ENCODE data around the gene GPHN. TPM values are rescaled to one million over a fixed set of nuclear protein-coding genes. Genes with fewer than 3 reads are reported as not detected.

The GPHN gene
- total and polyA plus RNA-seq, 2 of the 8 experiments (the other 6 are each of a cell fraction or from before 2014, with no cell fraction given): 6.0 to 16.0 TPM

- FAIRE-seq (no peak), DNase-seq (ENCODE audit: low read depth in 1 of 2, low spot score in 2 of 2) (no peak)
- no peak overlapping the region for H2AK5ac ChIP-seq (ENCODE audit: low read depth, low read length)
- no peaks in the 10 kb centered on the region for H3K79me1 ChIP-seq (ENCODE audit: low read depth, low read length)
- no peak overlapping the region for H4K5ac ChIP-seq (ENCODE audit: insufficient read length, low read depth, low read length)
- H3K27ac ChIP-seq (ENCODE audit: low read depth, low read length): no peak overlapping the region
- H3K36me3 ChIP-seq (ENCODE audit: control insufficient read depth in 2 of 4, insufficient read depth in 4 of 4, low read length in 3 of 4): no peaks in the 10 kb centered on the region
- no peak overlapping the region for H2AFZ ChIP-seq (ENCODE audit: low read length)
- H3K27me3 ChIP-seq (replicated peaks in 1 of 4; ENCODE audit: control insufficient read depth in 3 of 4, extremely low read depth in 1 of 4, insufficient read depth in 3 of 4, low read length in 3 of 4): no peaks in the 10 kb centered on the region
- H3K18ac ChIP-seq (ENCODE audit: extremely low read depth, low read length): no peak overlapping the region
- no peak overlapping the region for H3K4me2 ChIP-seq (ENCODE audit: insufficient read depth in 1 of 2, low read depth in 2 of 2, low read length in 2 of 2)
- no peak overlapping the region for H3K56ac ChIP-seq (replicated peaks; ENCODE audit: insufficient read length, low read depth, low read length)
- no peak overlapping the region for H2BK120ac ChIP-seq (replicated peaks; ENCODE audit: low read depth, low read length)
- CTCF ChIA-PET (ENCODE audit: partially characterized antibody): no interaction called here
- no peak overlapping the region for H3K14ac ChIP-seq (ENCODE audit: insufficient read length)
- no peak overlapping the region for H4K8ac ChIP-seq (ENCODE audit: extremely low read depth, insufficient read depth, low read length)
- H3K4me3 ChIP-seq (ENCODE audit: extremely low read depth in 1 of 4, insufficient read depth in 2 of 4, low read depth in 3 of 4, low read length in 4 of 4): no peak overlapping the region
- H3K23me2 ChIP-seq (ENCODE audit: low read depth, low read length): no peaks in the 10 kb centered on the region
- H3K23ac ChIP-seq (ENCODE audit: insufficient read length): no peak overlapping the region
- no peaks in the 10 kb centered on the region for H3K79me2 ChIP-seq (ENCODE audit: control insufficient read depth in 1 of 2, insufficient read depth in 2 of 2, low read length in 2 of 2)
- no peak overlapping the region for H2BK15ac ChIP-seq (ENCODE audit: low read length)
- no peak overlapping the region for H2BK12ac ChIP-seq (ENCODE audit: low read depth, low read length)
- H3K9me3 ChIP-seq (ENCODE audit: insufficient read depth in 2 of 2, low read depth in 1 of 2, low read length in 1 of 2): no peaks in the 10 kb centered on the region
- H3K9ac ChIP-seq (replicated peaks in 1 of 4; ENCODE audit: extremely low read depth in 1 of 4, low read depth in 3 of 4, low read length in 3 of 4): no peak overlapping the region
- TF ChIP-seq, protein P1, sequence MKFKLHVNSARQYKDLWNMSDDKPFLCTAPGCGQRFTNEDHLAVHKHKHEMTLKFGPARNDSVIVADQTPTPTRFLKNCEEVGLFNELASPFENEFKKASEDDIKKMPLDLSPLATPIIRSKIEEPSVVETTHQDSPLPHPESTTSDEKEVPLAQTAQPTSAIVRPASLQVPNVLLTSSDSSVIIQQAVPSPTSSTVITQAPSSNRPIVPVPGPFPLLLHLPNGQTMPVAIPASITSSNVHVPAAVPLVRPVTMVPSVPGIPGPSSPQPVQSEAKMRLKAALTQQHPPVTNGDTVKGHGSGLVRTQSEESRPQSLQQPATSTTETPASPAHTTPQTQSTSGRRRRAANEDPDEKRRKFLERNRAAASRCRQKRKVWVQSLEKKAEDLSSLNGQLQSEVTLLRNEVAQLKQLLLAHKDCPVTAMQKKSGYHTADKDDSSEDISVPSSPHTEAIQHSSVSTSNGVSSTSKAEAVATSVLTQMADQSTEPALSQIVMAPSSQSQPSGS (IDR thresholded peaks at IDR 0.05; ENCODE audit: low read length): no peak
- TF ChIP-seq RAD21 (IDR thresholded peaks at IDR 0.05 in 1 of 2, conservative IDR thresholded peaks at IDR 0.05 in 1 of 2; ENCODE audit: low read depth in 2 of 2, low read length in 2 of 2) (no peak), GTF2F1 (IDR thresholded peaks at IDR 0.05; ENCODE audit: borderline replicate concordance, low read depth, low read length) (no peak), CEBPB (IDR thresholded peaks at IDR 0.05; ENCODE audit: low read depth, low read length) (no peak), SP4 (IDR thresholded peaks at IDR 0.05; ENCODE audit: low read length) (no peak), BRCA1 (IDR thresholded peaks at IDR 0.05; ENCODE audit: low read depth, low read length) (no peak), FOSL1 (IDR thresholded peaks at IDR 0.05; ENCODE audit: insufficient read depth, low read depth, low read length) (no peak)
- H2BK5ac ChIP-seq (ENCODE audit: low read depth, low read length): no peak overlapping the region
- H4K20me1 ChIP-seq (replicated peaks in 1 of 2; ENCODE audit: control insufficient read depth in 1 of 2, insufficient read depth in 2 of 2, low read length in 2 of 2): no peaks in the 10 kb centered on the region
- no peaks in the 10 kb centered on the region for H3K4me1 ChIP-seq (replicated peaks in 1 of 4; ENCODE audit: control insufficient read depth in 3 of 4, insufficient read depth in 4 of 4, low read length in 3 of 4)
- H2BK20ac ChIP-seq (ENCODE audit: low read length): no peak overlapping the region
- H3K4ac ChIP-seq (replicated peaks; ENCODE audit: insufficient read length, low read depth, low read length): no peak overlapping the region
- POLR2A ChIA-PET (ENCODE audit: partially characterized antibody): no interaction called here
- H4K91ac ChIP-seq (replicated peaks; ENCODE audit: insufficient read length, low read length): no peak overlapping the region
Measured at GRCh38 chr14:66881596-66881995, 373.6 kb downstream of the GPHN start.

Data from H1 (cell line).